GM12878 (cell line): ENCODE data around the gene TTC31. TPM values are rescaled to one million over a fixed set of nuclear protein-coding genes. Genes with fewer than 3 reads are reported as not detected.

Source experiments
- BCL3 ChIP-seq: IDR thresholded peaks from 2 replicates; pipeline ENCODE4 v1.6.1; 2011; ENCODE audit warnings: borderline replicate concordance, low read depth, mild to moderate bottlenecking, moderate library complexity, low read length; ENCODE audit not compliant: insufficient read depth, poor library complexity, severe bottlenecking
- CBX5 ChIP-seq: sonication (generic); IDR thresholded peaks from 2 replicates; pipeline ENCODE4 v1.6.1; 2016; ENCODE audit warnings: low read depth, moderate library complexity, mild to moderate bottlenecking, inconsistent platforms
- CHD2 ChIP-seq: IDR thresholded peaks from 2 replicates; pipeline ENCODE4 v1.6.1; 2011; ENCODE audit warnings: low read depth, low read length, improper control_type of control experiment, borderline replicate concordance
- CREM ChIP-seq: IDR thresholded peaks from 2 replicates; pipeline ENCODE4 v1.6.1; 2014; ENCODE audit warnings: antibody characterized with exemption, low read depth
- E4F1 ChIP-seq: fragments of 450-650 bp; IDR thresholded peaks from 2 replicates; pipeline ENCODE4 v1.6.1; 2018; ENCODE audit warnings: borderline replicate concordance, mild to moderate bottlenecking; ENCODE audit not compliant: partially characterized antibody
- ELK1 ChIP-seq: IDR thresholded peaks from 2 replicates; pipeline ENCODE4 v1.6.1; 2012; ENCODE audit warnings: low read depth, low read length, improper control_type of control experiment
- FOS ChIP-seq: IDR thresholded peaks from 3 replicates; pipeline ENCODE4 v1.6.1; 2011; ENCODE audit warnings: borderline replicate concordance; ENCODE audit not compliant: insufficient read length; ENCODE audit errors: extremely low read depth
- IKZF2 ChIP-seq, 2 experiments: fragments of 450-650 bp; IDR thresholded peaks; 2 replicates each; pipeline ENCODE4 v1.6.1; 2017; ENCODE audit warnings: mild to moderate bottlenecking in 2 of 2, moderate library complexity in 2 of 2
- IRF4 ChIP-seq: IDR thresholded peaks from 2 replicates; pipeline ENCODE4 v1.6.1; 2011; ENCODE audit warnings: low read depth, low read length
- LARP7 ChIP-seq: fragments of 450-650 bp; IDR thresholded peaks from 2 replicates; pipeline ENCODE4 v1.6.1; 2017; ENCODE audit warnings: mild to moderate bottlenecking
- MEF2A ChIP-seq: IDR thresholded peaks from 2 replicates; pipeline ENCODE4 v1.6.1; 2011; ENCODE audit warnings: low read depth, mild to moderate bottlenecking, low read length, moderate library complexity; ENCODE audit not compliant: insufficient read depth
- NBN ChIP-seq: fragments of 450-650 bp; IDR thresholded peaks from 2 replicates; pipeline ENCODE4 v1.6.1; 2016
- NR2F1 ChIP-seq: fragments of 450-650 bp; conservative IDR thresholded peaks from 2 replicates; pipeline ENCODE4 v1.6.1; 2017; ENCODE audit warnings: mild to moderate bottlenecking
- PAX8 ChIP-seq: fragments of 450-650 bp; IDR thresholded peaks from 2 replicates; pipeline ENCODE4 v1.6.1; 2017; ENCODE audit warnings: mild to moderate bottlenecking, moderate library complexity
- PBX3 ChIP-seq: IDR thresholded peaks from 2 replicates; pipeline ENCODE4 v1.6.1; 2011; ENCODE audit warnings: mild to moderate bottlenecking, low read depth, low read length, moderate library complexity; ENCODE audit not compliant: insufficient replicate concordance
- POLR2AphosphoS2 ChIP-seq: IDR thresholded peaks from 2 replicates; pipeline ENCODE4 v1.6.1; 2011; ENCODE audit warnings: low read depth, mild to moderate bottlenecking, low read length, improper control_type of control experiment, moderate library complexity
- RBBP5 ChIP-seq: fragments of 200-600 bp; sonication (generic); conservative IDR thresholded peaks from 2 replicates; pipeline ENCODE4 v1.6.1; 2016
- RCOR1 ChIP-seq: conservative IDR thresholded peaks from 2 replicates; pipeline ENCODE4 v1.6.1; 2012; ENCODE audit warnings: low read depth, low read length, improper control_type of control experiment
- SIX5 ChIP-seq: IDR thresholded peaks from 2 replicates; pipeline ENCODE4 v1.6.1; 2011; ENCODE audit warnings: mild to moderate bottlenecking, low read depth, low read length, moderate library complexity; ENCODE audit not compliant: severe bottlenecking
- SMAD5 ChIP-seq: IDR thresholded peaks from 2 replicates; pipeline ENCODE4 v1.6.1; 2016; ENCODE audit warnings: antibody characterized with exemption, low read depth
- SP1 ChIP-seq: IDR thresholded peaks from one replicate; pipeline ENCODE4 v1.6.1; 2011; ENCODE audit warnings: low read depth, low read length
- TCF7 ChIP-seq: IDR thresholded peaks from 2 replicates; pipeline ENCODE4 v1.6.1; 2014; ENCODE audit warnings: antibody characterized with exemption, borderline replicate concordance
- YY1 ChIP-seq: IDR thresholded peaks from 2 replicates; pipeline ENCODE4 v1.6.1; 2011; ENCODE audit warnings: low read depth, mild to moderate bottlenecking, low read length
- polyA plus RNA-seq, 11 experiments: library from polyadenylated mRNA; depleted of rRNA in 4 of 11; unstranded in 6 of 11; stranded (reverse) in 5 of 11; fragments of >200 nt; fragmentation: Nextera tagmentation in 4 of 11; fragmentation: Illumina TruSeq in 1 of 11; extraction: Ambion mirVana in 4 of 11; extraction: Trizol in 1 of 11; gene quantifications; 1 replicate in 1 of 11; 2 replicates in 10 of 11; pipeline versions ENCODE4 v1.2.1 to v1.2.3, GENCODE V29; 2011 to 2016; ENCODE audit warnings: inconsistent platforms in 2 of 11, missing spikeins in 2 of 11, low read depth in 1 of 11
- total RNA-seq, 4 experiments: library from RNA; depleted of rRNA in 3 of 4; stranded (reverse); fragments of >200 nt in 3 of 4; fragmentation: Illumina TruSeq in 1 of 4; extraction: Trizol in 1 of 4; gene quantifications; 2 replicates each; pipeline versions ENCODE4 v1.2.1 to v1.2.3, GENCODE V29; 2013 to 2021

TTC31 gene
- total and polyA plus RNA-seq, 10 of the 15 experiments (the other 5 are each of a cell fraction or from before 2014, with no cell fraction given), result 6.5 to 34.9 (median 25.9) TPM

GRCh38 chr2:74529357-74530238 lies 46.7 kb downstream of the TTC31 start, which contains the start of the genes AUP1 and HTRA2 (continued):
- TF ChIP-seq SIX5 (peak; percentile 93), MEF2A (no peak), TCF7 (peak; percentile 73; the same call in 1 of the 2 replicates), ELK1 (peak; percentile 61; the same call in 1 of the 2 replicates), FOS (no peak), NR2F1 (peak; percentile 98), CBX5 (no peak), NBN (peak; percentile 57; the same call in 1 of the 2 replicates), E4F1 (peak; percentile 68), YY1 (peak; percentile 98), POLR2AphosphoS2 (peak; percentile 76; the same call in 1 of the 2 replicates), IKZF2 (IDR thresholded peaks at IDR 0.05) (peak; percentile 67 to 75; a peak in 3 of 4 replicates), LARP7 (peak; percentile 85; the same call in 1 of the 2 replicates), RCOR1 (no peak), BCL3 (no peak), CHD2 (peak; percentile 84; the same call in 1 of the 2 replicates), IRF4 (no peak), SMAD5 (peak; percentile 77; the same call in 1 of the 2 replicates), CREM (peak; percentile 93; the same call in 1 of the 2 replicates), SP1 (peak; percentile 53), RBBP5 (no peak), PBX3 (no peak), PAX8 (no peak)
